Measurements from ENCODE around the gene KRT75.

Gene KRT75

GRCh38 chr12:52387859-52388258, 46.3 kb downstream of the KRT75 start:
- no peak for TF ChIP-seq CTCF (IDR thresholded peaks at IDR 0.05; ENCODE audit: insufficient read depth, missing control alignments)
- FAIRE-seq, result no peak
- DNase-seq (ENCODE audit: insufficient read length, low spot score), result no peak

GRCh38 chr12:52385226-52385702, 48.9 kb downstream of the KRT75 start, which contains the start of gene KRT84:
TSS of gene KRT84 (minus strand) at chr12:52385652. CDS start at chr12:52385585, 67 bp downstream.
- DNase-seq (ENCODE audit: insufficient read length, low spot score), result no peak
- TF ChIP-seq CTCF (IDR thresholded peaks at IDR 0.05; ENCODE audit: insufficient read depth, missing control alignments), result no peak
- no peak for FAIRE-seq

- DNase-seq (ENCODE audit: insufficient read length, low spot score) (no peak), FAIRE-seq (no peak)
- TF ChIP-seq CTCF (IDR thresholded peaks at IDR 0.05; ENCODE audit: insufficient read depth, missing control alignments), result no peak
Measured at GRCh38 chr12:52383331-52383730, 50.8 kb downstream of the KRT75 start.

- no peak for DNase-seq (ENCODE audit: insufficient read length, low spot score)
- no peak for FAIRE-seq
- no peak for TF ChIP-seq CTCF (IDR thresholded peaks at IDR 0.05; ENCODE audit: insufficient read depth, missing control alignments)
Measured at GRCh38 chr12:52382854-52383253, 51.3 kb downstream of the KRT75 start.

GRCh38 chr12:52381206-52381605, 53.0 kb downstream of the KRT75 start:
- DNase-seq (ENCODE audit: insufficient read length, low spot score) (no peak), FAIRE-seq (no peak)
- no peak for TF ChIP-seq CTCF (IDR thresholded peaks at IDR 0.05; ENCODE audit: insufficient read depth, missing control alignments)

GRCh38 chr12:52380271-52380694, 53.9 kb downstream of the KRT75 start:
- DNase-seq (ENCODE audit: insufficient read length, low spot score) (no peak), FAIRE-seq (no peak)
- TF ChIP-seq CTCF (IDR thresholded peaks at IDR 0.05; ENCODE audit: insufficient read depth, missing control alignments), result peak; percentile 45

GRCh38 chr12:52379536-52379935, 54.6 kb downstream of the KRT75 start:
- DNase-seq (ENCODE audit: insufficient read length, low spot score) (no peak), FAIRE-seq (no peak)
- no peak for TF ChIP-seq CTCF (IDR thresholded peaks at IDR 0.05; ENCODE audit: insufficient read depth, missing control alignments)
